ENCODE results near the gene ERV3-1.
"Not testable (repeated sequence)": the region's sequence is repeated elsewhere in the genome, so short reads cannot be mapped to it uniquely, and the experiment has no call there.

Gene ERV3-1

DNA sequence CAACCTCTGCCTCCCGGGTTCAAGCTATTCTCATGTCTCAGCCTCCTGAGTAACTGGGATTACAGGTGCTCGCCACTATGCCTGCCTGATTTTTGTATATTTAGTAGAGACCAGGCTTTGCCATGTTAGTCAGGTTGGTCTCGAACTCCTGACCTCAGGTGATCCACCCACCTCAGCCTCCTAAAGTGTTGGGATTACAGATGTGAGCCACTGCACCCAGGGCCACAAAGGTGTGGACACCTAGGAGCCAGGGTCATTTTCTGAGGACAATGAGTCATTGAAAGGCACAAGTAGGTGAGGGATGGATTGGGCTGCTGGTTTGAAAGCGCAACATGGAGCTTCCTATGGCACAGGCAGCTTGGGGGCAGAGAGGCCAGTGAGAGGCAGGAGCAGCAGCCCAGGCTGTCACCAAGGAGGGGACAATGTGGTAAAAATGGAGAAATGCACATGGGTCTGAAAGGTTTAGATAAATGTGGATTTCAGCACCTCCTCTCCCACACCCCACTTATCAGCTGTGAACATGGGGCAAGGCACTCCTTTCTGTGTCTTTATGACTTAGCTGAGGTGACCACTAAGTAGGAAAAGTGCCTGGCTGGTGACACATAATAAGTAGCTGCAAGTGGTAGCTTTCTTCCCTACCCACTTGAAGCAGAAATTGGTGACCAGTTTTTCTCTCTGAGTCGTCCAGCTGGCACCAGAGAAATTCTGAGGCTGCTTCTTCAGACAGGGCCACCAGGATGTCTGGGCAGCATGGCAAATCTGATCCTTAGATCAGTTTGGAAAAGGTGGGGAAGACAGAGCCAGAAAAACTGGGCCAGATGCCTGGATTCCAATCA lies 61.6 kb downstream of the ERV3-1 start:
- DNase-seq = not testable (repeated sequence)

All from hypothalamus (tissue), 51 donors.